HEK293 (cell line): ENCODE data around the gene MAML3.
A peak's percentile ranks its signal among the peaks of the same experiment; 100 is the strongest.

Experiments used
- CTCF ChIA-PET: fragments of 350-600 bp; formaldehyde crosslinking; extraction: SDS; loops from one replicate; lab custom pipeline; 2021; ENCODE audit warnings: antibody characterized with exemption; lab: Yijun Ruan, JAX
- POLR2A ChIA-PET: fragments of 300-600 bp; formaldehyde crosslinking; extraction: SDS; loops from one replicate; lab custom pipeline; 2020; ENCODE audit warnings: antibody characterized with exemption, inconsistent platforms; lab: Yijun Ruan, JAX
- H3K27ac ChIP-seq: fragments of 200-500 bp; sonication (Bioruptor generic); 2 replicates; pipeline ENCODE4 v1.5.1; 2014; ENCODE audit warnings: low read depth, low read length, control low read depth, inconsistent platforms; ENCODE audit errors: extremely low read depth
- H3K36me3 ChIP-seq, 2 experiments: fragments of 200-500 bp in 1 of 2; sonication (Bioruptor generic) in 1 of 2; 1 replicate in 1 of 2; 2 replicates in 1 of 2; pipeline ENCODE4 v1.5.1; 2014 to 2017; ENCODE audit warnings: inconsistent platforms in 2 of 2, low read length in 2 of 2; ENCODE audit not compliant: control insufficient read depth in 2 of 2, insufficient read depth in 1 of 2
- H3K4me1 ChIP-seq: fragments of 200-500 bp; sonication (Bioruptor generic); 2 replicates; pipeline ENCODE4 v1.5.1; 2014; ENCODE audit warnings: mild to moderate bottlenecking, low read length, inconsistent platforms; ENCODE audit not compliant: control insufficient read depth, insufficient read depth
- H3K4me3 ChIP-seq: 2 replicates; pipeline ENCODE4 v1.5.1; 2011; ENCODE audit warnings: low read depth, mild to moderate bottlenecking, control low read depth, low read length, moderate library complexity
- H3K9me3 ChIP-seq: fragments of 200-500 bp; sonication (Bioruptor generic); 2 replicates; pipeline ENCODE4 v1.5.1; 2014; ENCODE audit warnings: low read depth, low read length, inconsistent platforms; ENCODE audit not compliant: control insufficient read depth, insufficient read depth
- BCL11B ChIP-seq: fragments of 450-650 bp; formaldehyde crosslinking; IDR thresholded peaks from 2 replicates; pipeline ENCODE4 v1.5.1; 2016; ENCODE audit warnings: low read depth, missing biosample characterization, missing genetic modification characterization
- GLI4 ChIP-seq: fragments of 450-650 bp; formaldehyde crosslinking; IDR thresholded peaks from 2 replicates; pipeline ENCODE4 v1.5.1; 2016; ENCODE audit warnings: missing biosample characterization, missing genetic modification characterization
- MEIS1 ChIP-seq: sonication (generic); formaldehyde crosslinking; IDR thresholded peaks from 2 replicates; pipeline ENCODE4 v1.8.1; 2022; ENCODE audit warnings: missing genetic modification reagents, mild to moderate bottlenecking, borderline replicate concordance
- OSR2 ChIP-seq: fragments of 450-650 bp; formaldehyde crosslinking; IDR thresholded peaks from 2 replicates; pipeline ENCODE4 v1.5.1; 2016; ENCODE audit warnings: missing biosample characterization, missing genetic modification characterization
- OVOL3 ChIP-seq: fragments of 450-650 bp; formaldehyde crosslinking; IDR thresholded peaks from 2 replicates; pipeline ENCODE4 v1.5.1; 2016; ENCODE audit warnings: missing biosample characterization, missing genetic modification characterization
- ZBTB17 ChIP-seq: fragments of 450-650 bp; formaldehyde crosslinking; IDR thresholded peaks from 2 replicates; pipeline ENCODE4 v1.5.1; 2016; ENCODE audit warnings: missing biosample characterization, missing genetic modification characterization
- ZEB2 ChIP-seq: fragments of 450-650 bp; formaldehyde crosslinking; IDR thresholded peaks from 2 replicates; pipeline ENCODE4 v1.5.1; 2016; ENCODE audit warnings: missing biosample characterization, missing genetic modification characterization
- ZIC2 ChIP-seq: fragments of 450-650 bp; formaldehyde crosslinking; IDR thresholded peaks from 2 replicates; pipeline ENCODE4 v1.5.1; 2016; ENCODE audit warnings: missing biosample characterization, missing genetic modification characterization
- ZNF10 ChIP-seq: fragments of 450-650 bp; formaldehyde crosslinking; IDR thresholded peaks from 2 replicates; pipeline ENCODE4 v1.5.1; 2017; ENCODE audit warnings: missing biosample characterization, missing genetic modification characterization
- ZNF19 ChIP-seq: fragments of 450-650 bp; formaldehyde crosslinking; IDR thresholded peaks from 2 replicates; pipeline ENCODE4; 2016; ENCODE audit warnings: missing biosample characterization, missing genetic modification characterization, low read depth
- ZNF2 ChIP-seq: fragments of 450-650 bp; formaldehyde crosslinking; IDR thresholded peaks from 2 replicates; pipeline ENCODE4 v1.5.1; 2016; ENCODE audit warnings: missing biosample characterization, missing genetic modification characterization
- ZNF302 ChIP-seq: fragments of 450-650 bp; formaldehyde crosslinking; IDR thresholded peaks from 2 replicates; pipeline ENCODE4 v1.5.1; 2016; ENCODE audit warnings: missing biosample characterization, missing genetic modification characterization, low read depth
- ZNF48 ChIP-seq: fragments of 450-650 bp; formaldehyde crosslinking; IDR thresholded peaks from 2 replicates; pipeline ENCODE4 v1.5.1; 2016; ENCODE audit warnings: missing biosample characterization, missing genetic modification characterization
- ZNF529 ChIP-seq: fragments of 450-650 bp; formaldehyde crosslinking; IDR thresholded peaks from 2 replicates; pipeline ENCODE4 v1.5.1; 2017; ENCODE audit warnings: missing genetic modification characterization, missing biosample characterization; ENCODE audit not compliant: insufficient replicate concordance
- ZNF677 ChIP-seq: fragments of 450-650 bp; IDR thresholded peaks from 2 replicates; pipeline ENCODE4 v1.5.0; 2018; ENCODE audit warnings: missing biosample characterization, mild to moderate bottlenecking, missing genetic modification characterization, moderate library complexity
- ZSCAN30 ChIP-seq: fragments of 450-650 bp; IDR thresholded peaks from 2 replicates; pipeline ENCODE4 v1.5.1; 2018; ENCODE audit warnings: missing biosample characterization, mild to moderate bottlenecking, missing genetic modification characterization, moderate library complexity
- ZXDB ChIP-seq: fragments of 450-650 bp; formaldehyde crosslinking; IDR thresholded peaks from 2 replicates; pipeline ENCODE4 v1.5.1; 2016; ENCODE audit warnings: missing biosample characterization, missing genetic modification characterization
- TF ChIP-seq, protein P1 (sequence below): fragments of 450-650 bp; formaldehyde crosslinking; IDR thresholded peaks from 2 replicates; pipeline ENCODE4 v1.5.1; 2017; ENCODE audit warnings: missing biosample characterization, missing genetic modification characterization
- TF ChIP-seq, protein P2 (sequence below): fragments of 450-650 bp; formaldehyde crosslinking; IDR thresholded peaks from 2 replicates; pipeline ENCODE4 v1.5.1; 2017; ENCODE audit warnings: missing biosample characterization, missing genetic modification characterization
- TF ChIP-seq, protein P3 (sequence below): fragments of 450-650 bp; IDR thresholded peaks from 2 replicates; pipeline ENCODE4 v1.5.1; 2018; ENCODE audit warnings: missing biosample characterization, mild to moderate bottlenecking, missing genetic modification characterization
- TF ChIP-seq, protein P4 (sequence below): fragments of 450-650 bp; formaldehyde crosslinking; IDR thresholded peaks from 2 replicates; pipeline ENCODE4 v1.5.1; 2016; ENCODE audit warnings: missing biosample characterization, missing genetic modification characterization, borderline replicate concordance

The MAML3 gene

DNA sequence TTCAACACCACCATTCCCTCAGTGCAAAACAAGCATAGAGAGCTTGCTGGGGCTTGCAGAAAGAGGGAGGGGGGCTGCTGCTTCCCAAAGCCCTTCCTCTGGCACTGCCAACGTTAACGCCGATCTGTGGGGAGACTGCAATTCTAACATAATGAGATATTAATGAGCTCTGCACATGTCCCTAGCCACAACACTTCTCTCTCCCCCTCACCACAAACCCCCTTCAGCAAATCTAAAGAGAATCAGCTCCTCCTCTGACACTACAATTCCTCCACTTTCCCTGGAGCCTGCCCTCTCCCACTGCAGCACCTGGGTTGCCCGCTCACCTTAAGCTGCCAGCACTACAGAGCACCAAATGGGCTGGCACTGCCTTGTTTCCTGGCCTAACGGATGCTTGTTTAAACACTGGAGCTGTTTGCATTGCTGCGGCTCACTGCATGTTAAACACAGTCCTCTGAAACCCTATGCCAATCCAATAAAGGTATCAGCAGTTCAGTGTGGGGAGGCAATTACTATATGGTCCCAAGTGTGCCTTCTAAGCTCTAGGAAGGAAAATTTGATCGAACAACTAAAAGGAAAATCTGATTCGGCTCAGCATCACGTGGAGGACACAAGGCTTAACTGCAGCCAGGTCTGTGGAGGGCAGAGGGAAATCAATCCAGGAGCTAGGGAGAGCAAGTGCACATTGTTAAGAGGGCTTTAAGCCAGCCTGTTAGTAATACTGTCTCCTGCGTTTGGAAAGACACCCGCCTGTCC, 232.4 kb downstream of the MAML3 start:
- ChIA-PET CTCF (interaction anchor here (0.8 kb wide), 1 partner anchor 23 kb away, joined by 3 read pairs; no protein-coding TSS in a partner anchor), POLR2A (no interaction called here)
- Histone ChIP-seq H3K27ac (no peak overlapping the region), H3K4me1 (peaks cover 5% of the 10 kb centered on the region; the same call in 1 of the 2 replicates), H3K9me3 (no peaks in the 10 kb centered on the region), H3K4me3 (no peak overlapping the region), H3K36me3 (no peaks in the 10 kb centered on the region)
- TF ChIP-seq ZNF10 (no peak), MEIS1 (no peak), ZNF302 (tag by site-specific recombination) (no peak), ZXDB (tag by site-specific recombination) (no peak), OVOL3 (0 out of 2 replicates have a peak, but pooled peaks have one; percentile 48), GLI4 (no peak), ZNF677 (tag by site-specific recombination) (no peak), ZNF529 (tag by site-specific recombination) (no peak), ZNF2 (tag by site-specific recombination) (no peak), ZEB2 (tag by site-specific recombination) (no peak), ZNF19 (tag by site-specific recombination) (no peak), ZBTB17 (tag by site-specific recombination) (peak; percentile 54; the same call in 1 of the 2 replicates), BCL11B (no peak), ZNF48 (tag by site-specific recombination) (no peak), ZSCAN30 (tag by site-specific recombination) (no peak), OSR2 (tag by site-specific recombination) (peak; percentile 61)
- TF ChIP-seq, protein P1, sequence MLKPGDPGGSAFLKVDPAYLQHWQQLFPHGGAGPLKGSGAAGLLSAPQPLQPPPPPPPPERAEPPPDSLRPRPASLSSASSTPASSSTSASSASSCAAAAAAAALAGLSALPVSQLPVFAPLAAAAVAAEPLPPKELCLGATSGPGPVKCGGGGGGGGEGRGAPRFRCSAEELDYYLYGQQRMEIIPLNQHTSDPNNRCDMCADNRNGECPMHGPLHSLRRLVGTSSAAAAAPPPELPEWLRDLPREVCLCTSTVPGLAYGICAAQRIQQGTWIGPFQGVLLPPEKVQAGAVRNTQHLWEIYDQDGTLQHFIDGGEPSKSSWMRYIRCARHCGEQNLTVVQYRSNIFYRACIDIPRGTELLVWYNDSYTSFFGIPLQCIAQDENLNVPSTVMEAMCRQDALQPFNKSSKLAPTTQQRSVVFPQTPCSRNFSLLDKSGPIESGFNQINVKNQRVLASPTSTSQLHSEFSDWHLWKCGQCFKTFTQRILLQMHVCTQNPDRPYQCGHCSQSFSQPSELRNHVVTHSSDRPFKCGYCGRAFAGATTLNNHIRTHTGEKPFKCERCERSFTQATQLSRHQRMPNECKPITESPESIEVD (tag by site-specific recombination): 0 out of 2 replicates have a peak, but pooled peaks have one; percentile 12
- TF ChIP-seq, protein P2, sequence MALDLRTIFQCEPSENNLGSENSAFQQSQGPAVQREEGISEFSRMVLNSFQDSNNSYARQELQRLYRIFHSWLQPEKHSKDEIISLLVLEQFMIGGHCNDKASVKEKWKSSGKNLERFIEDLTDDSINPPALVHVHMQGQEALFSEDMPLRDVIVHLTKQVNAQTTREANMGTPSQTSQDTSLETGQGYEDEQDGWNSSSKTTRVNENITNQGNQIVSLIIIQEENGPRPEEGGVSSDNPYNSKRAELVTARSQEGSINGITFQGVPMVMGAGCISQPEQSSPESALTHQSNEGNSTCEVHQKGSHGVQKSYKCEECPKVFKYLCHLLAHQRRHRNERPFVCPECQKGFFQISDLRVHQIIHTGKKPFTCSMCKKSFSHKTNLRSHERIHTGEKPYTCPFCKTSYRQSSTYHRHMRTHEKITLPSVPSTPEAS: no peak
- TF ChIP-seq, protein P3, sequence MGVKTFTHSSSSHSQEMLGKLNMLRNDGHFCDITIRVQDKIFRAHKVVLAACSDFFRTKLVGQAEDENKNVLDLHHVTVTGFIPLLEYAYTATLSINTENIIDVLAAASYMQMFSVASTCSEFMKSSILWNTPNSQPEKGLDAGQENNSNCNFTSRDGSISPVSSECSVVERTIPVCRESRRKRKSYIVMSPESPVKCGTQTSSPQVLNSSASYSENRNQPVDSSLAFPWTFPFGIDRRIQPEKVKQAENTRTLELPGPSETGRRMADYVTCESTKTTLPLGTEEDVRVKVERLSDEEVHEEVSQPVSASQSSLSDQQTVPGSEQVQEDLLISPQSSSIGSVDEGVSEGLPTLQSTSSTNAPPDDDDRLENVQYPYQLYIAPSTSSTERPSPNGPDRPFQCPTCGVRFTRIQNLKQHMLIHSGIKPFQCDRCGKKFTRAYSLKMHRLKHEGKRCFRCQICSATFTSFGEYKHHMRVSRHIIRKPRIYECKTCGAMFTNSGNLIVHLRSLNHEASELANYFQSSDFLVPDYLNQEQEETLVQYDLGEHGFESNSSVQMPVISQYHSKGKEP (tag by site-specific recombination): peak; percentile 87

DNA sequence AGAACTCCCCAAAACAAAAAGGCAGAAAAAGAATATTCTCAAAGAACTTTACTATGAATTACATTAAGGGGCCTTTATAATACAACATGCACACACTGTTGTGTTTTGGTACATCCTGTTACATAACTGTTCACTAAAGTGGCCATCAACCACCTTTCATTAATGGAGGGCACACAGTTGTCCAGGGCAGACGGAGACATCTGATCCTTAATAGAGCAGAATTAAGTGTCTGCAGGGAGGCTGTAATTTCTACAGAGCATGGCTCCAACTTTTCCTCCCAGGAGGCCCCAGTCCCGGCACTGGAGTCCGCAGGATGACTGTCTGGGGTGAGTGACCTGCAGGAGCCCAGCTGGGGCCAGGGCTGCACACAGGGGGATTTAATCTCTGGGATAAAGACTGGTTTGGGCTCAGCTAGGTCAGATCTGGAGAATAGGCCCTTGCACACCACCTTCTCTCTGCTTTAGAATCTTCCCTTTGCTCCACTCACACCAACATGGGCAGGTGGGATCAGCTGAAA, 233.4 kb downstream of the MAML3 start:
- no peak overlapping the region for H3K27ac ChIP-seq
- TF ChIP-seq ZIC2 (tag by site-specific recombination): peak; percentile 66
- TF ChIP-seq, protein P4, sequence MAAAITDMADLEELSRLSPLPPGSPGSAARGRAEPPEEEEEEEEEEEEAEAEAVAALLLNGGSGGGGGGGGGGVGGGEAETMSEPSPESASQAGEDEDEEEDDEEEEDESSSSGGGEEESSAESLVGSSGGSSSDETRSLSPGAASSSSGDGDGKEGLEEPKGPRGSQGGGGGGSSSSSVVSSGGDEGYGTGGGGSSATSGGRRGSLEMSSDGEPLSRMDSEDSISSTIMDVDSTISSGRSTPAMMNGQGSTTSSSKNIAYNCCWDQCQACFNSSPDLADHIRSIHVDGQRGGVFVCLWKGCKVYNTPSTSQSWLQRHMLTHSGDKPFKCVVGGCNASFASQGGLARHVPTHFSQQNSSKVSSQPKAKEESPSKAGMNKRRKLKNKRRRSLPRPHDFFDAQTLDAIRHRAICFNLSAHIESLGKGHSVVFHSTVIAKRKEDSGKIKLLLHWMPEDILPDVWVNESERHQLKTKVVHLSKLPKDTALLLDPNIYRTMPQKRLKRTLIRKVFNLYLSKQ (tag by site-specific recombination): no peak
- TF ChIP-seq, all 188 proteins: peak for 1
- ChIA-PET CTCF (no interaction called here), POLR2A (no interaction called here)
- no peaks in the 10 kb centered on the region for H3K36me3 ChIP-seq
- H3K4me3 ChIP-seq: no peak overlapping the region
- peaks cover 5% of the 10 kb centered on the region; the same call in 1 of the 2 replicates for H3K4me1 ChIP-seq
- no peaks in the 10 kb centered on the region for H3K9me3 ChIP-seq
